ELF-1 (cell line): ENCODE results near the gene MYO18B.

Experiments used
- DNase-seq: peaks from one replicate; pipeline ENCODE4 v3.0.0-alpha.2; 2016; ENCODE audit warnings: low read depth, low spot score

The MYO18B gene

GRCh38 chr22:26045860-26046259 lies 303.9 kb downstream of the MYO18B start:
- no peak for DNase-seq

DNA sequence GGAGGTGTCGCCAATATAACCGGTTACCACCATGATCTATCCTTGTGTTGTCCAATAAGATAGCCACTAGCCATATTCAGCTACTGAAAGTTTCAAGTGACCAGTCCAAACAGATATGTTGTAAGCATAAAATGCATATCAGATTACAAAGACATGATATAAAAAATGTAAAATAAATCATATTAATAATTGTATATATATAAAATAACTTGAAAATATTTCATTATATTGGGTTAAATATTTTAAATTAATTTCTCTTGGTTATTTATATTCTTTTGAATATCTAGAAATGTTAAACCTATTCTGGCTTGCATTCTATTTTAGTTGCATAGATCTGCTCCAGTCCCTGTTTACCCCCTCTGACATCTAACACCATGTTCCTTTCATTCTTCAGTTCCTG lies 305.5 kb downstream of the MYO18B start:
- DNase-seq, result no peak

DNA sequence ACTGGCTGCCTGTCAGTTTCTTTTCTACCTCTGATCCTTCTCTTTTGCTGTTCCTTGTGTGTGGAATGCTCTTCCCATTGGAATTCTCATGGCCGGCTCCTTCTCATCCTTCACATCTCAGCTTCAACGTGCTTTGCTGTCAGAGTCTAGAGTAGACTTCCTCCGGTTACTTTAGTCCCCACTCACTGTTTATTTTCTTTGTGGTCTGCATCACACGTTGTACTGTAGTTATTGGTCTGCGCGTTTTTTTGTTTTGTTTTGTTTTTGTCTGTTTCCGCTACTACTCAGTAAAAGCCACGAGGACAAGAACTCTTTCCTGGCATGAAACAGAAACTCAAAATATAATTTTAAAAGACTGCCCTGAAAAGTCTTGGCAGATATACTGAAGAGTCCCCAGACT lies 305.9 kb downstream of the MYO18B start:
- no peak for DNase-seq

DNA sequence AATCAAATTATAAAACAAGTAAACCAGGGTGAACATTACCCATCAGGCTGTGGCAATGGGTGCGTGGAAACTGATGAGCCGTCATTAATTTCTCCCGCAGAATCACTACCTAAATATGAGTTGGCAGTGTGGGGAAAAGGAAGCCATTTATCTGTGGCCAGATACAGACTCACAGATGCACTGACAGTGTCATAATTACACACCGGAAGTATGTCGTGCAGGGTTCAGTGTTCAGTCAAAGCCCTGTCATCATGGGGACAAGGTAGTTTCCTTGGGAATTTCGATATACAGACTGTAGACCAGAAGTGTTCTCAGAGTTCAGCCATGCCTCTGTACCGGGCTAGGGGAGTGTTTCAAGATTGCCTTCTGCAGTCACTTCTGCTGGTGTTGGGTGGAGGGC lies 308.1 kb downstream of the MYO18B start:
- DNase-seq, result no peak

- DNase-seq, result peak; percentile 57
Measured at GRCh38 chr22:26053737-26054316, 311.8 kb downstream of the MYO18B start.

GRCh38 chr22:26054841-26055605 lies 313.0 kb downstream of the MYO18B start:
- no peak for DNase-seq

GRCh38 chr22:26055693-26056092 lies 313.7 kb downstream of the MYO18B start:
- DNase-seq, result no peak

- DNase-seq, result peak; percentile 11
Measured at GRCh38 chr22:26056455-26057200, 314.6 kb downstream of the MYO18B start.

GRCh38 chr22:26057731-26058130 lies 315.7 kb downstream of the MYO18B start:
- no peak for DNase-seq

GRCh38 chr22:26064048-26064447 lies 322.1 kb downstream of the MYO18B start:
- DNase-seq, result no peak

GRCh38 chr22:26065847-26066246 lies 323.9 kb downstream of the MYO18B start:
- DNase-seq, result no peak

- DNase-seq, result peak; percentile 95
Measured at GRCh38 chr22:26066534-26066933, 324.5 kb downstream of the MYO18B start.

DNA sequence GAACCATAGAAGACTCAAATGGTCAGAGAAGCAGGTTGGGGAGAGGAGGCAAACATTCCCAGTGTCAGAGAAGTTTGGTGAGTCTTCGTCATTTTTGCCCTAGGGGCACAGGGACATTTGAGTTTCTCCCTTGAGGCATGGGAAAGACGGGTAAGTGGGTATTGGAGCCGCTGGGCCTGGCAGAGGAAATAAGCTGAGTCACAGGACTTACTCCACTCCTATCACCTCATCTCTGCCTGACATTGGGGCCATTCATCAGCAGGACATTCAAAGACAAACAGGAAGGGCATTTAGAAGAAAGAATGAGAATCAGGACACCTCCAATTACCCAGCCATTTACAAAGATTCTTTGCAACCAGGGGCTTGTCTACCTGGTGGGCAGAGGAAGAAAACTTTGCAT lies 326.6 kb downstream of the MYO18B start:
- peak; percentile 66 for DNase-seq

- DNase-seq, result no peak
Measured at GRCh38 chr22:26072621-26073020, 330.6 kb downstream of the MYO18B start.

DNA sequence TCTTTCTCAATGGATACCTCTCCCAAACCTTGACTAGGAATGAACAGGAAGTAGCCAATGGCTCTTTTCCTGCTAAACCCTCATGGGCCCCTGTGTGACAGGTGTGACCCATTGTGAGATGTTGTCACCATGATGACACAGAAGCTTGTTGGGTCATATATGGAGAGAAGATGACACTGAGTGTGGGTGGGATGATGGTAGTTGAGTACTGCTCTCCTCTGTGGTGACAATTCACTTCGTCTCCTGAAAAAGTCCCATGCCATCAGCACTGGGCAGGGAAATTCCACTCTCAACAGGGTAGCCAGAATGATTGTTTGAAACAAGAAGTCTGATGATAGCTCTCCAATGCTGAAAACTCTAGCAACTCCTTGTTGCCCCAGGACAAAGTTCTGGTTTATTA lies 333.3 kb downstream of the MYO18B start:
- no peak for DNase-seq

DNA sequence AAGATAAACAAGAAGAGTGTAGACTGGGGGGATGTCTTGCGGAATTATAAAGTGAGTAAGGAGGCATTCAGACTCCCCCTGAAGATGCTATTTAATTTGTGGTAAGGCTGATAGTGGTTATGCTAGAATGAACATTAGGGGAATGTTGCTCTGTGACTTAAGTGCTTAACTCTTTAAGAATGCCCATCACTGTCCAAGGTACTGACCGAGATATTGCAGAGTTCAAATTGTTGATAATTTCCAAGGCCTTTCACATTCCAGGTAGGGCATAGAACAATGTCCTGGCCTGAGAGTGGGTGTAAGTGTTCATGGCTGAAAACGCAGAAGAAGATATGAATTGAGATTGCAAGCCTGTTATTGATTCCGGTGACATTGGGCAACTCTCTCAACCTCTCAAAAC lies 337.0 kb downstream of the MYO18B start:
- DNase-seq, result no peak
